KOPT-K1 (cell line): ENCODE data around the gene ARSG.
"Not testable (repeated sequence)": the region's sequence is repeated elsewhere in the genome, so short reads cannot be mapped to it uniquely, and the experiment has no call there.

Source experiments
- H3K27ac ChIP-seq: fragments of 200-600 bp; sonication (generic); 2 replicates; pipeline ENCODE4 v1.5.1; 2016; ENCODE audit warnings: antibody characterized with exemption, mild to moderate bottlenecking, low read depth, low read length; ENCODE audit not compliant: poor library complexity, severe bottlenecking
- H3K36me3 ChIP-seq: fragments of 200-600 bp; sonication (generic); 2 replicates; pipeline ENCODE4 v1.5.1; 2017; ENCODE audit warnings: antibody characterized with exemption, mild to moderate bottlenecking, low read length, moderate library complexity; ENCODE audit not compliant: insufficient read depth
- H3K9me3 ChIP-seq: fragments of 200-600 bp; sonication (generic); 2 replicates; pipeline ENCODE4 v1.5.1; 2017; ENCODE audit warnings: antibody characterized with exemption, low read length, mild to moderate bottlenecking; ENCODE audit not compliant: insufficient read depth, poor library complexity, severe bottlenecking

Gene ARSG

DNA sequence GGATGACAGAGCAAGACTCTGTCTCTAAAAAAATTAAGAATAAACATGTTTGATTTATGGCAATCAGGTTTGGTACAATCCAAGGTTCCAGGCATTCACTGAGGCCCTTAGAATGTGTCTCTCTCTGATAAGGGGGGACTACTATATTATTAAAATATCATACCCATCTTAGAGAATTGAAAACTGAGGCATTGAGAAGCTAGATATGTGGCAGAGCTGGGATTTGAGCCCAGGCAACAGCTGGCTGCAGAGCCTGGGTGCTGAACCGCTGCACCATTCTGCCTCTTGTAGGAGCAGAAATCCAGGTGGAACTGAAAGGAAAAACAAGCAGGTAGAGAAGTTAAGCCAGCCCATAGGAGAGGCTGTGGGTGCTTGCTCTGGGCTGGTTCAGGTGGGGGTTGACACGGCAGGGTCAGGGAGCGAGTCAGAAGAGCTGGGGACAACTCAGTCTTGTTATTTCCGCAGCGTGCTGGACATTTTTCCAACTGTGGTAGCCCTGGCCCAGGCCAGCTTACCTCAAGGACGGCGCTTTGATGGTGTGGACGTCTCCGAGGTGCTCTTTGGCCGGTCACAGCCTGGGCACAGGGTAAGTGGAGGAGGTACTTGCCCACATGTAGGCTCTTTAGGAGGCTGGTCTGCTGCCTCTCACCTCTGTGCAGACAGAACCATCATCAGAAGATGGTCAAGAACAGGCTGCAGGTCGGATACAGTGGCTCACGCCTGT lies 103.5 kb downstream of the ARSG start:
- peaks cover 12% of the 10 kb centered on the region; the same call in 1 of the 2 replicates for H3K36me3 ChIP-seq
- H3K9me3 ChIP-seq: peaks cover 16% of the 10 kb centered on the region
- H3K27ac ChIP-seq: no peak overlapping the region

DNA sequence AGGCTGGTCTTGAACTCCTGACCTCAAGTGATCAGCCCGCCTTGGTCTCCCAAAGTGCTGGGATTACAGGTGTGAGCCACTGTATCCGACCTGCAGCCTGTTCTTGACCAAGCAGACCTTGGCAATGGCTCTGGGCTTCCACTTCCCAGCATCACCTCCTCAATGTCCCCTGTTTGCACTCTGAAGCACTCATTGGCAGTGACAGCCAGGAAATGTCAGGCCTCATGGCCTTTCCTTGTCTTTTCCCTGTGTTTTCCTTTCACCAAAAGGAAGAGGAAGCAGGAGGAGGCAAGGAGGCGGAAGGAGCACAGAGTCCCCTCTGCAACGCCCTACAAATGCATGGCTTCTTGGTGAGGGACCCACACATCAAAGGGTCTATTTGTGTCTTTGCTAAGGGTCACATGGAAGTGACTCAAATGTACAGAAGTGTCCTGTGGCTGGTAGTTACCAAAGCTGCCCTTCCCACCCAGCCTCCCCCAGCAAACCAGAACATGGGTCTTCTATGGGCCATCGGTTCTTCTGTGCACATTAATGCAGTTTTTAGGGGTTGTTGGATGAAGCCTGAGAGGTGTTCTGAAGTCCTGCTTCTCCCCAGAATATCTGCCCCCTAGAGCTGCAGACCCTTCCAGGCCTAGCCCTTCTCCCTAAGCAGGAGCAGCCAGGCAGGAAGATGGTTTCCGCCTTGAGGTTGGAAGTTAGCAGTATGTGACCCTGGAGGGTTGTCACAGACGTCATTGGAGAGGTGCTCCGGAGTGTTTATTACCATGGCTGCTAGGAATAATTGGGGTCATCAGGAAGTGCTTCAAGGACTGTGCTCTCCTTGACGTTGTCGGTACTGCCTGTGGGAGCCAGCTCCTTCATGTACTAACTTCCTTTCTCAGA lies 105.2 kb downstream of the ARSG start:
- Histone ChIP-seq H3K36me3 (peaks cover 12% of the 10 kb centered on the region; the same call in 1 of the 2 replicates), H3K27ac (peak overlapping the region; percentile 48), H3K9me3 (peaks cover 16% of the 10 kb centered on the region)

DNA sequence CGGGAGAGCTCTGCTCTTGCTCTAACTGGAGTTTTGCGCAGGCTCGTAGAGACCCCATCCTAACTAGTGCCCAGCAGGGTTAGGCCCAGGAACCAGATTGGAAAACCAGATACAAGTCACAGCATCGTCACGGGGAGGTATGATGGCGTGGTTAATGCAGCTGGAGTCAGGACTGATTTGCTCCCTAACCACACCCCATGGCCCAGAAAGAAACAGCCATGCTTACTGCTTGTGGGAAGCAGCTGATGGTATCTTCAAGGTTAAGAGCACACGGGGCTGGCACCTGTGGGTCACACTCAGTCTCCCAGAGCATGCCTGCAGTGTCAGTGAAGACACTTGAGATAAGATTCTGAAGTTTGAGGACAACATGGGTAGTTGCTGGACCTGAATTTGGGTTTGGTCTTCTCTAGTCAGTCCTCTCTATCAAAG lies 105.8 kb downstream of the ARSG start:
- peak overlapping the region; percentile 48 for H3K27ac ChIP-seq
- H3K9me3 ChIP-seq: peaks cover 16% of the 10 kb centered on the region
- peaks cover 12% of the 10 kb centered on the region; the same call in 1 of the 2 replicates for H3K36me3 ChIP-seq

DNA sequence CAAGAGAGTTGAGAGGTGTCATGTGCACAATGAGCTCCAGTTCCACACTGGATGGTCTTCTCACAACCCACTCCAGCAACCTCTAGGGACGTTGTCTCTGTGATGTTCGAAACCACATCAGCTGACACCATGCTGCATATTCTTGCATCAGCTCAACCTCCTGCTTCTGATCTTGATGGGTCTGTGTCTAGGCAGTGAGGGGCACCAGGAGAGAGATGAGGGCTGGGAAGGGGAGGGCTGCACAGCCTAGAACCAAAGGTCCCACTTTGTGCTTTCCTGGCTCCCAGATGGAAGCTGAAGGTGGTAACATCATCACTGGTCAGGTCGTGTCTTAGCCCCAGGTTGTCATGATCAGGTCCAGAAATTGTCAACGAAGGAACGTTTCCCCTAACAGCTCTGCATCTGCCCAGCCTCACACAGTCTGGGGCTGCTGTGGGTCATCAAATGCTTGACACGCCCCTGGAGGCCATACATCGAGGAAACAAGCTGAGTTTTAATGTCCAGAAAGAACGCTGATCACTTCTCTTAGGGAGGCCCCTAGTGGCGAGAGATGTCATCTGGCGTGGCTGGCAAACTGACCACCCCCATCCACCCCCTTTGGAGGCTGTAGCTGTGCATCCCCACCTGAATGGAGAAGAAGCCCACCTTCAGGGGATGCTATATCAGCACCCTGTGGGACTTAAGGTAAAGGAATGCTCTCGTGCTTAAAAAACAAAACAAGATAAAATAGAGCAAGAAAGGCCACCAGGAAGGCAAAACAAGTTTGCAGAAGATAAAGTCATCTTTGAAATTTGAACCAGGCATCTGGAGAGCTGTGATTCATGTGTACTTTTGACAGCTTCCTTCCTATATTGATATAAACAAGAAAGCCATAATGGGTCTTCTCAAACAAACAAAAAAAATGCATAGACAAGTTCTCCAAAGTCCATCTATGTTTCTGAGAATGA lies 107.7 kb downstream of the ARSG start:
- H3K27ac ChIP-seq: peak overlapping the region; percentile 60
- H3K9me3 ChIP-seq: peaks cover 16% of the 10 kb centered on the region
- H3K36me3 ChIP-seq: peaks cover 12% of the 10 kb centered on the region; the same call in 1 of the 2 replicates

DNA sequence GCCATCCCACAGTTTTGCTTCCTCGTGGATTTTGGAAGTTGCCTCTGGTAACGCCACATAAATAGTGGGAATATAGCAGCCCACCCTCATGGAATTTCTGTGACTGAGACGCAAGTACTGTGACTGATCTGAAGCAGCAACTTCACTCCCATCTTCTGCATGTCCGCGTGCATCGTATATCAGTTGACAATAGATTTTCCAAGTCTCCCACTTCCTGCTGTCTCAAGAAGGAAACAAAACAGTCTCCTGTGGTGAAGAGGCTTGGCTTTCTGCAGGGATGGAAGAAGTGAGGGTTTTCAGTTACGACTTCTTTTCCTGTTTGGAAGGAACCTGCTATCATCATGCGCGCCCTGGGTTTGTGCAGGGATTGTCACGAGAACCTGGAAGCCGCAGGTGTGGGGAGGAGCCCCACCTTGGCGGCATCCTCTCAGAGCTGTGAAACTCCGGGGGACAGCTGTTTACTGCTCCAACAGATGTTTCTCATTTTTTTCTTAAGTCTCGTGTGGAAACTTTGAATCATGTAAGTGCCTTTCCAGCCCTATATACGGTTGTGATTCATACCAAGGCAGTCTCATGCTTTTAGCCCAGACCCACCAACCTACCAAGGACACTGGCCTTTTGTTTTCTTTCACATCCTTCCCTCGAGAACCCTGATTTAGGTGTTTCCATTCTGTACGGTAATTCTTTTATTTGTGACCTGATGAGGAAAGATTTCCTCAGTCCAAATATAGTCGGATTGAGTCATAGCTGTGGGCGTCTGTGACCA lies 108.5 kb downstream of the ARSG start:
- Histone ChIP-seq H3K36me3 (peaks cover 10% of the 10 kb centered on the region; the same call in 1 of the 2 replicates), H3K9me3 (peaks cover 11% of the 10 kb centered on the region), H3K27ac (peak overlapping the region; percentile 60)

DNA sequence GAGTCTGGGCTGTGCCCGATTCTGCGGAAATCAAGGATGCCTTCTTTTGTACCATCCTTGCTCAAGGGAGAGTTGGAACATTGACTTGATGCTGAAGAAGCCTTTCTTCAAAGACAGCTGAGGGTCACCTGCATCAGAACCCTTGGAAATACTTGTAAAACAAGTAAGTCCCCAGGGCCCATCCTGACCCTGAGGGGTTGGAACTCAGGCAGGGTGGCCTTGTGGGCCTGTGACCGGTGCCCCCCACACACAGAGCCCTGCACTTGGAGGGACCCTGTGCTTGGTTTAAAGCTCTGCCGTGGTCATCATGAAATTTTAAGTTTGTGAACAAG lies 109.1 kb downstream of the ARSG start:
- Histone ChIP-seq H3K36me3 (peaks cover 5% of the 10 kb centered on the region; the same call in 1 of the 2 replicates), H3K9me3 (peaks cover 10% of the 10 kb centered on the region), H3K27ac (peak overlapping the region; percentile 36)

DNA sequence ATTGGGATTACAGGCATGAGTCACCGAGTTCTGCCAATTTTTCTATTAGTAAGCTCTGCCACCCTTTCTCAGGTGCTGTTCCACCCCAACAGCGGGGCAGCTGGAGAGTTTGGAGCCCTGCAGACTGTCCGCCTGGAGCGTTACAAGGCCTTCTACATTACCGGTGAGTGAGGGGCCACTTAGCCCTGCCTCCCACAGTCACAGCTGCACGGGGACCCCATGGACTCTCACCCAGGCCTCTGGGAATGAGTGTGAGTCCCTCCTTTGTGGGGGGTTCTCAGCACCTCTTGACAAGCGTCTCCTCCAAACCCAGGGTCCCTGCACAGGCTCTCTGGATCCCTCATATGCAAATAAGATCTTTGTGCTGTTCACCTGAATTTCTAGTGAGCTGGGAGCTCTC lies 110.0 kb downstream of the ARSG start:
- H3K36me3 ChIP-seq: no peaks in the 10 kb centered on the region
- H3K9me3 ChIP-seq: peaks cover 10% of the 10 kb centered on the region
- H3K27ac ChIP-seq: no peak overlapping the region

DNA sequence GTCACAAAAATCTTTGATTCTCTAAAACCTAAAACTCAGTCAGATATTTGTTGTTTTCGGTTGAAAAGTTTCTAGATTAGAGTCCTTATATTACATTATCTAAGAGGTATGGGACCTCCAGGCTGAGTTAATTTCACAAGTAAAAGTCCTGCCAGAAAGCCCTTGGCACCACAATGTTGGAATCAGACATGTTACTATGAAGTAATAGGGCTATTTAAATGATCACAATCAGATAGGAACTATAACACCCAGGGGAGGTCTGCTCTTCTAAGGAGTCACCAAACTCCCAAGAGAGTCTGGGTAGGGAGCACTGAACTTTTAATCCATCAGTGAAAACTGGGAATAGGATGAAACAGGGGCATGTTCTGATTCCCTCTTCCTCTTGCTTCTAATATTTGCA lies 111.8 kb downstream of the ARSG start:
- Histone ChIP-seq H3K36me3 (no peaks in the 10 kb centered on the region), H3K27ac (no peak overlapping the region), H3K9me3 (peaks cover 26% of the 10 kb centered on the region)

DNA sequence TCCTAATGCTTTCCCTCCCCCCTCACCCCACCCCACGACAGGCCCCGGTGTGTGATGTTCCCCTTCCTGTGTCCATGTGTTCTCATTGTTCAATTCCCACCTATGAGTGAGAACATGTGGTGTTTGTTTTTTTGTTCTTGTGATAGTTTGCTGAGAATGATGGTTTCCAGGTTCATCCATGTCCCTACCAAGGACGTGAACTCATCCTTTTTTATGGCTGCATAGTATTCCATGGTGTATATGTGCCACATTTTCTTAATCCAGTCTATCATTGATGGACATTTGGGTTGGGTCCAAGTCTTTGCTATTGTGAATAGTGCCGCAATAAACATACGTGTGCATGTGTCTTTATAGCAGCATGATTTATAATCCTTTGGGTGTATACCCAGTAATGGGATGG lies 112.5 kb downstream of the ARSG start:
- H3K27ac ChIP-seq: not testable (repeated sequence)

DNA sequence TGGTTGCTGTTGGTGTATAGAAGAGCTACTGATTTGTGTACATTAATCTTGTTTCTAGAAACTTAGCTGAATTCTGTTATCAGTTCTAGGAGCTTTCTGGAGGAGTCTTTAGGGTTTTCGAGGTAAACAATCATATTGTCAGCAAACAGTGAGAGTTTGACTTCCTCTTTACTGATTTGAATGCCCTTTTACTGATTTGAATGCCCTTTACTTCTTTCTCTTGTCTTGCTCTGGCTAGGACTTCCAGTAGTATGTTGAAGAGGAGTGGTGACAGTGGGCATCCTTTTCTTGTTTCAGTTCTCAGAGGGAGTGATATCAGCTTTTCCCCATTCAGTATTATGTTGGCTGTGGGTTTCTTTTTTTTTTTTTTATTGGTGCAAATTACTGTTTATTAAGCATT lies 116.4 kb downstream of the ARSG start:
- H3K9me3 ChIP-seq: peaks cover 26% of the 10 kb centered on the region
- not testable (repeated sequence) for H3K27ac ChIP-seq, H3K36me3 ChIP-seq

More for the DNA sequence above, 112.5 kb downstream of the ARSG start:
- peaks cover 26% of the 10 kb centered on the region for H3K9me3 ChIP-seq
- H3K36me3 ChIP-seq: not testable (repeated sequence)

DNA sequence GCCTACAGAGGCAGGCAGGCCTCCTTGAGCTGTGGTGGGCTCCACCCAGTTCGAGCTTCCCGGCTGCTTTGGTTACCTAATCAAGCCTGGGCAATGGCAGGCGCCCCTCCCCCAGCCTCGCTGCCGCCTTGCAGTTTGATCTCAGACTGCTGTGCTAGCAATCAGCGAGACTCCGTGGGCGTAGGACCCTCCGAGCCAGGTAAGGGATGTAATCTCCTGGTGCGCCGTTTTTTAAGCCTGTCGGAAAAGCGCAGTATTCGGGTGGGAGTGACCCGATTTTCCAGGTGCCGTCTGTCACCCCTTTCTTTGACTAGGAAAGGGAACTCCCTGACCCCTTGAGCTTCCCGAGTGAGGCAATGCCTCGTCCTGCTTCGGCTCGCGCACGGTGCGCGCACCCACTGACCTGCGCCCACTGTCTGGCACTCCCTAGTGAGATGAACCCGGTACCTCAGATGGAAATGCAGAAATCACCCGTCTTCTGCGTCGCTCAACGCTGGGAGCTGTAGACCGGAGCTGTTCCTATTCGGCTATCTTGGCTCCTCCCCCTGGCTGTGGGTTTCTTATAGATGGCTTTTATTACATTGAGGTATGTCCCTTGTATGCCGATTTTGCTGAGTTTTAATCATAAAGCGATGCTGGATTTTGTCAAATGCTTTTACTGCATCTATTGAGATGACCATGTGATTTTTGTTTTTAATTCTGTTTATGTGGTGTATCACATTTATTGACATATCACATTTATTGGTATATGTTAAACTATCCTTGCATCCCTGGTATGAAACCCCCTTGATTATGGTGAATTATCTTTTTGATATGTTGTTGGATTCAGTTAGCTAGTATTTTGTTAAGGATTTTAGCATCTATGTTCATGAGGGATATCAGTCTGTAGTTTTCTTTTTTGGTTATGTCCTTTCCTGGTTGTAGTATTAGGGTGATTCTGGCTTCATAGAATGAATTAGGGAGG lies 122.6 kb downstream of the ARSG start:
- H3K36me3 ChIP-seq: not testable (repeated sequence)
- Histone ChIP-seq H3K9me3 (peaks cover 20% of the 10 kb centered on the region), H3K27ac (peak overlapping the region; percentile 29)

DNA sequence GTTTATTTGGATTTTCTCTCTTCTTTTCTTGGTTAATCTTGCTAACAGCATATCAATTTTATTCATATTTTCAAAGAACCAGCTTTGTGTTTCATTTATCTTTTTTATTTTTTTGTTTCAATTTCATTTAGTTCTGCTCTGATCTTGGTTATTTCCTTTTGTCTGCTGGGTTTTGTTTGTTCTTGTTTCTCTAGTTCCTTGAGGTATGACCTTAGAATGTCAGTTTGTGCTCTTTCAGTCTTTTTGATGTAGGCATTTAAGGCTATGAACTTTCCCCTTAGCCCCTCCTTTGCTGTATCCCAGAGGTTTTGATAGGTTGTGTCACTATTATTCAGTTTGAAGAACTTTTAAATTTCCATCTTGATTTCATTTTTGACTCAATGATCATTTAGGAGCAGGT lies 123.6 kb downstream of the ARSG start:
- peaks cover 20% of the 10 kb centered on the region for H3K9me3 ChIP-seq
- H3K27ac ChIP-seq: peak overlapping the region; percentile 29
- not testable (repeated sequence) for H3K36me3 ChIP-seq

DNA sequence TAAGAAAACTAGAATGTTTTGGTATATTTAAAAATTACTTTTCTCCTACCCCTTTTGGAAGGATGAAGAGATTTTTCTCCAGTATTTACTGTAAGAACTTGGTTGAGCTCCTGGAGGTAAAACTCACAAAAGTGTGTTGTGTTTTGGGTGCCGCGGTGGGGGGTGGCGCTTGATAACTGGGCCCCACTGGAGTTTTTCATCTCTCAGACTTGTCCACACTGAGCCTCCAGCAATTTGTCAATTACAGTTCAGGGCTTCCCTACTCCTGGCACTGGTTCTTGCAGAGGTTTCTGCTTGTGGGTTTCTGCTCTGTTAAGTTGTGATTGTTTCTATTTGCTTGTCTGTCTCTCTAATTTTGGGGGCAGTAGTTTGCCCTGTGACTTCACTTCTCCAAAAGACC lies 126.0 kb downstream of the ARSG start:
- no peak overlapping the region for H3K27ac ChIP-seq
- H3K36me3 ChIP-seq: no peaks in the 10 kb centered on the region

More for the DNA sequence above, 126.0 kb downstream of the ARSG start:
- peaks cover 20% of the 10 kb centered on the region for H3K9me3 ChIP-seq
